GM15510 (cell line): ENCODE data around the gene DAPK2.

Experiments used
- POLR2A ChIP-seq: IDR thresholded peaks from 3 replicates; pipeline ENCODE4 v1.6.1; 2011; ENCODE audit warnings: borderline replicate concordance; ENCODE audit not compliant: insufficient read length; ENCODE audit errors: extremely low read depth

DAPK2 gene

GRCh38 chr15:63933522-63933921 is 112.8 kb downstream of the DAPK2 start:
- TF ChIP-seq POLR2A, result no peak

DNA sequence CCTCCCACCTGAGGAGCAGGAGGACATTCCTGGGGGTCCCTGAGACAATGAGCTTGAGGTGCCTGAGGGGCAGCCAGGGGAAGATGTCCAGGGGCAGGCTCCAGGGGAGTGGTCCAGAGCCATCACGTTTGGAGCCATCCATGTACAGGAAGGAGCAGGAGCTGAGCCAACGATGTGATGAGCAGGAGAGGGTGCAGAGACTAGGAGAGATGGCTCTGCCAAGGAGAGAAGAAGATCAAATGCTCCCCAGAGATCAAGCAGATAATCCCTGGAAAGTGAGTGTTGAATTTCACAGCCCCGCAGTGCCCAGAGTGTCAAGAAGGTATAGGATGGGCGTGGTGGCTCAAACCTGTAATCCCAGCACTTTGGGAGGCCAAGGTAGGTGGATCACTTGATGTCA is 114.7 kb downstream of the DAPK2 start:
- no peak for TF ChIP-seq POLR2A

DNA sequence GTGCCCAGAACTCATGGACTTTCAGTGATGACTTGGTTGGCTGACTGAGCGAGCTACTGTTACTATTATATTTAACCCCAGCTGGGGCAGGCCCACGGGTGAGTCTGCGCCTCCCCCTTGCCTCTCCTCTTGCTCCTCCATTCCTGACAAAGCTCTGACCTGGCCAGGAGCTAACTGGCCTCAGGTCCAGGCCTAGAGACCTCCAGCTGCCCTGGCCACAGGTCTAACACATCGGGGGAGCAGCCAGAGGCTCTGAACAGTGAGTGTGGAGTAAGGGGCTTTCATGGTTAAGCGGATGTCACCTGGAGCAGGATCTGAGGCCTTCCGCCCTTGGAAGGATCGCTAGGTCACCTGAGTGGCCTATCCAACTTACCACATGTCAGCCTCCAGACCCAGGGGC is 116.3 kb downstream of the DAPK2 start:
- TF ChIP-seq POLR2A, result no peak

DNA sequence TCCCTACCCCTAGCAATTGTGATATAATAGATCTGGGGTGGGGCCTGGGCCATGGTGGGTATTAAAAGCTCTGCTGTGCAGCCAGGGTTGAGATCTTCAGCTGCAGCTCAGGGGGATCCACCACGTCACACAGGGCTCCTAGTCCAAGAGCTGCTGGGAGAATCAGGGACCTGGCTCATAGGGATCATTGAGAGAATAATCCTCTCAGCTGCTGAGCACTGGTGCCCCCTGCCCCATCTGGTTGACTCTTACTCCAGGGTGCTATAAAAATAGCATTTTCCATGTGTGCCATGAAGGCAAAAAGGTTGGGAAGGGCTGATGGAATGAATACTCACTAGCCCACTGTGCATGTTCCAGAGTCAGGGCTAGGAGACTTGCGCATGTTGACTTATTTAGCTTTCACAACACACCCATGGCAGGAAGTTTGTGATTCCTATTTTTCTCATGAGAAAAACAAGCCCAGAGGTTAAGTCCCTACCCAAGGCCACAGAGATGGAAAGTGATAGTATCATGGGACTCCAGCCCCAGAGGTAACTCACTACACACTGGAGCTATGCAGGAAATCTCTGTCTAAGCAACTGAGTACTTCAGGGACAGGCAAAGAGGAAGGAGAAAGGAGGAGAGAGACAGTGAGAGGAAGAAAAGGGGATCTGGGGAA is 118.0 kb downstream of the DAPK2 start:
- no peak for TF ChIP-seq POLR2A

DNA sequence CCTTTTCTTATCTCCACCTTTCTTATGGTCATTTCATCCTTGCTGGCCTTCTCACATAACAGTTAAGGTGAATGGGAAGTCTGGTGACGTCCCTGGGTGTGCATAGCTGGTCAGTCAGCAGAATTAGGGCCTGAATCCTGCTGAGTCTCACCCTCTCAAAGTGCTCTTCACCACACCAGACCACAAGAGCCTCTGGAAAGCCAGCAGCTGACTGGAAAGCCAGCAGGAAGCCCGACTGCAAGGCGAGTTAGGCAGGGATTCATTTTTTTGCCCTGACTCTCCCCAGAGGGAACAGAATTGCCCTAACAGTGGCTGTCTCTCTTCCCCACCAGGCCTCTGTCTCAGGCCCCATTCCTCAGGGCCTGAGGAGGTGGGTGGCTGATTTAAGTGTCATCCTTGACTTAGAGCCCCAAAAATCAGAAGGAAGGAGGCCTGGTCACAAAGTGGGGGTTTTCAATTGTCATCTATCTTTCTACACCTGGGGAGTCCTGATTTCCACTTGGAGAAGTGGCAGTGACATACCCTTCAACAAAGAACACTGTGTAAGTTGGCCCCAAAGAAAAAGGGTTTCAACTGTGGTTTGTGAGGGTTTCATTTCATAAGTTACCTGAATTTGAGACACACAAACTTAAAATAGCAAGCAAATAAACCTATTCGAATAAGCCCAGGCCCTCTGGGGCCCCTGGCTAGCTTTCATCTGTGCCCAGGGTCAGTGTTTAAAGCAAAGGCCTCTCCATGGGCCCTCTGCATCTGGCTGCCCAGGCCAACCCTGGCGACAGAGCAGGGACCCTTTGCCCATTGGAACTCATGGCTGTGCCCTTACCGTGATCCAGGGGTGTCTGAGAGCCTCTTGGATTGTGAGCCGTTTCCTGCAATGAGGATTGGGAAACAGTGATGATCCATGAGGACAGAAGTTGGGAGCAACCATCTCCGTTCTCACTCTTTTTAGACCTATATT is 122.0 kb downstream of the DAPK2 start:
- TF ChIP-seq POLR2A, result no peak

GRCh38 chr15:63922916-63923315 is 123.4 kb downstream of the DAPK2 start:
- TF ChIP-seq POLR2A, result no peak

DNA sequence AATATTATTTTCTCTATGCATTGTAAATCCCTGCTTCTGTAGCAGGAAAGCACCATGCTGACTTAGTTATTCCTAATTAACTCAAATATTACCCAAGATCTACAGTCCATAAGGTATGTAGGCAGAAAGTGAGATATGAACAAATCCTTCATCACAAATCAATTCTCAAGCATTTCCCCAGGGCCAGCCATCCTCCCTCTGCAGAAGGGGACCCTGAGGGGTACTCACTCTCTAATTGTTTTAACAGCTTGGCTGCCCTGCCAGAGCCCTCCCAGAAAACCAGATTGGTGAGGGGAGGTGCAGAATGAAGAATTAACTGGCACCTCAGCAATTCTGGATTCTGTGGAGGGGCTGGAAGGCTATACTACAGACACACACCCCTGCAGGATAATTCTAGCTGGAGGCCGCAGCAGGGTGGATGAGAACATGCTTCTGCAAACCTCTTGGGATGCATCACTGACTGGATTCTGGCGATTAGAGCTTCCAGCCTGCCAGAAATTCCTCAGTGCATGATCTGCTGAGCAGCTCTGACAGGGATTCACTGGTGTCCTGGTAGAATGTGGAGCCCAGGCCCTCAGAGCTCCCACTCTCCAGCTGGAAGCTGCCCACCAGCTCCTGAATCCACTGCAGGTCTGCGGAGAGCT is 123.9 kb downstream of the DAPK2 start:
- no peak for TF ChIP-seq POLR2A

- TF ChIP-seq POLR2A, result no peak
Observed at GRCh38 chr15:63920504-63921175, 125.6 kb downstream of the DAPK2 start.

GRCh38 chr15:63918901-63919348 is 127.4 kb downstream of the DAPK2 start:
- no peak for TF ChIP-seq POLR2A

- TF ChIP-seq POLR2A, result no peak
Observed at GRCh38 chr15:63918317-63918672, 128.0 kb downstream of the DAPK2 start.

DNA sequence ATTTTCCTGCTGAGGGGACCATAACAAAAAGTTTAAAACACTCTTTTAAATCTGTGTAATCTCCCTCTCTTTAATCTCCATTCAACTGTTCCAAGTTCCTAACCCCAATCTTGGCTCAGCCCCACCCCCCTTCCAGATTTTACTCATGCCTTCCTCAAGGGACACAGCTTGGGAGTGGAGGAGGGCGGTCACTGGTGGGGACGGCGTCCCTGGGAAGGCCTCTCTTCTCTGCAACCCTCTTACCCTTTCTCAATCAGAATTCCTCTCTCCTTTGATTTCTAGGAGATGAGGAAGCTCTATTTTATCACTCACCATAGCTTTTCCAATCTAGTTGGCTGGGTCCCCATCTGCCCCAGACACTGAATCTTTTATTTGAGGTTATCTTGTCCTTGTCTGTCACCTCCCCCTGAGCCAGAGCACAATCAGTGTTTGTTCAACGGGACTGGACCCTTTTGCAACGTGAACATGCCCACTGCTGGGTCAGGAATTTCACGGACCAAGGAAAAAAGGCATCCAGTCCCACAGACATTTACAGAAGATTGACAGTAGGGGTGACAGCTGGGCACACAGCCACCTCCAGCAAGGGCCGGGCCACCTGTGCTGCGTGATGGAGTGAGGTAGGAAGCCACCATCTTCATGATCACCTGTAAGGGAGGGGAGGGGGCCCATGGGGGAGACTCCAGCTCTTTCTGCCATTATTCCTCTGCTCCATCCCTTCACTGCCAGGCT is 128.5 kb downstream of the DAPK2 start:
- TF ChIP-seq POLR2A, result no peak

- TF ChIP-seq POLR2A, result no peak
Observed at GRCh38 chr15:63915873-63916771, 130.2 kb downstream of the DAPK2 start.

- TF ChIP-seq POLR2A, result no peak
Observed at GRCh38 chr15:63915209-63915872, 130.9 kb downstream of the DAPK2 start.
